GM18499 (cell line): Measurements from ENCODE around the gene IFNA21.
"Not testable (repeated sequence)": the region's sequence is repeated elsewhere in the genome, so short reads cannot be mapped to it uniquely, and the experiment has no call there.

Experiments used
- ATAC-seq: cut with Tn5 transposase; IDR thresholded peaks from one replicate; pipeline ENCODE4 v1.9.1; 2021; ENCODE audit warnings: moderate number of reproducible peaks; ENCODE audit not compliant: insufficient read depth, unreplicated experiment

IFNA21 gene

GRCh38 chr9:21166560-21166959, at the start of gene IFNA21:
Gene IFNA21 (minus strand): TSS chr9:21166660. CDS start chr9:21166612, 48 bp downstream.
- not testable (repeated sequence) for ATAC-seq

GRCh38 chr9:21213411-21214326, 47.2 kb upstream of the IFNA21 start:
- not testable (repeated sequence) for ATAC-seq

- not testable (repeated sequence) for ATAC-seq
These were observed 45.7 kb upstream of the IFNA21 start for GRCh38 chr9:21212160-21212559.

- not testable (repeated sequence) for ATAC-seq
These were observed 44.3 kb upstream of the IFNA21 start for GRCh38 chr9:21210782-21211181.

GRCh38 chr9:21210311-21210710, 43.9 kb upstream of the IFNA21 start:
- no peak for ATAC-seq

- not testable (repeated sequence) for ATAC-seq
These were observed 40.6 kb upstream of the IFNA21 start, which contains the start of gene IFNA10 for GRCh38 chr9:21207043-21207442. Gene IFNA10 (minus strand): TSS chr9:21207143. CDS start chr9:21207097, 46 bp downstream.

GRCh38 chr9:21205204-21205603, 38.7 kb upstream of the IFNA21 start:
- no peak for ATAC-seq

GRCh38 chr9:21202105-21202504, 35.6 kb upstream of the IFNA21 start, which contains the start of gene IFNA7:
Gene IFNA7 (minus strand): TSS chr9:21202205. CDS start chr9:21202165, 40 bp downstream.
- ATAC-seq, result not testable (repeated sequence)

GRCh38 chr9:21194867-21195776, 28.7 kb upstream of the IFNA21 start:
- ATAC-seq, result peak; percentile 88

GRCh38 chr9:21187487-21187886, 21.0 kb upstream of the IFNA21 start, which contains the start of gene IFNA4:
Gene IFNA4 (minus strand): TSS chr9:21187587. CDS start chr9:21187531, 56 bp downstream.
- not testable (repeated sequence) for ATAC-seq

GRCh38 chr9:21182810-21183736, 16.6 kb upstream of the IFNA21 start:
- ATAC-seq, result peak; percentile 85

- no peak for ATAC-seq
These were observed 8.2 kb upstream of the IFNA21 start for GRCh38 chr9:21174671-21175070.

GRCh38 chr9:21172156-21172555, 5.7 kb upstream of the IFNA21 start:
- no peak for ATAC-seq

GRCh38 chr9:21171351-21171750, 4.9 kb upstream of the IFNA21 start:
- ATAC-seq, result no peak

GRCh38 chr9:21165516-21165915, 944 bp downstream of the IFNA21 start:
- no peak for ATAC-seq

GRCh38 chr9:21160178-21160577, 6.3 kb downstream of the IFNA21 start:
- ATAC-seq, result peak; percentile 89

GRCh38 chr9:21155501-21155900, 11.0 kb downstream of the IFNA21 start:
- ATAC-seq, result no peak

- peak; percentile 54 for ATAC-seq
These were observed 12.3 kb downstream of the IFNA21 start for GRCh38 chr9:21154018-21154608.
